ENCODE data around the gene WDR7. TPM values are rescaled to one million over a fixed set of nuclear protein-coding genes. Genes with fewer than 3 reads are reported as not detected.

WDR7 gene
- total and polyA plus RNA-seq, 3 experiments from 2014 or later: 20.5 to 21.9 (median 20.6) TPM

DNA sequence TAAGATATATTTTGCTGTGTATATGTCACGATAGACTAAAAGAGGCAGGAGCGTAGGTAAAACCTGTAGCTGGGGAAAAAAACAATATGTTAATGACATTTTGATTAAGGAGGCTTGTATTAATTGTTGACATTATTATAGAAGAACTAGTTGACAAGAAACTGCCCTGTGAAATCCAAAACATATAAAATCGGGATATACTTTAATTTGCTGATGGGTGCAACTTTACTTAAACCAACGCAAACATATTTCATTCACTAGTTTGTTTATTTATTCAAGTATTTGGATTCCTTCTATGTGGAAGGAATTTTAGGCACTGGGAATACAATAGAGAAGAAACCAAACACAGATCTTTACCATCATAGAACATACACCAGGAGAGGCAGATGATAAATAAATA lies 8.0 kb downstream of the WDR7 start:
- ChIA-PET POLR2A (no interaction called here), CTCF (no interaction called here)
- Mint-ChIP-seq H3K4me1 (peaks cover 39 to 68% (median 63%) of the 10 kb centered on the region in 3 donors), H3K9me3 (no peaks in the 10 kb centered on the region), H3K27ac (no peak overlapping the region), H3K27me3 (no peaks in the 10 kb centered on the region), H3K36me3 (peaks cover 3 to 15% (median 10%) of the 10 kb centered on the region in 3 donors), H3K4me3 (no peak overlapping the region)
- no peak for DNase-seq
- Histone ChIP-seq H3K36me3 (ENCODE audit: insufficient read depth, low read length) (no peaks in the 10 kb centered on the region), H3K4me1 (ENCODE audit: insufficient read depth, low read length) (peaks cover 16% of the 10 kb centered on the region), H3K4me3 (ENCODE audit: low read length) (no peak overlapping the region), H3K27me3 (ENCODE audit: insufficient read depth, low read length, poor library complexity, severe bottlenecking) (no peaks in the 10 kb centered on the region), H3K27ac (ENCODE audit: low read depth, low read length) (no peak overlapping the region), H3K9me3 (ENCODE audit: low read length) (no peaks in the 10 kb centered on the region)

DNA sequence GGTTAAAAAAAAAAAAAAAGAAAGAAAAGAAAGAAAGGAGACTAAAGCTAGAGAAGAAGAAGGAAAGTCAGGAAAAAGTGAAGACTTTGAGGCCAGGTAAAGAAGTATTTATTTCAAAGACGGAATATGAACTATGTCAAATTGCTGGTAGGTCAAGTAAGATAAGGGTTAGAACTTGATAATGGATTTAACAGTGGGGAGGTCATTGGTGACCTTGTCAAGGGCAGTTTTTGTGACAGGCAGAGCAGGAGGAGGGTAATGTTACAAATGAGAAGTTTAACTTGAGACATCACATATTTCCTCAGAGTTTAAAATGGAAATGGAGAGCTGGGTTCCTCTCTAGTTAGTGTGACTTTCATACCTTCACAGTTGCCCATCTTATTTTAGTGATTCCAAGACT lies 9.5 kb downstream of the WDR7 start:
- H3K9me3 ChIP-seq (ENCODE audit: low read length): no peaks in the 10 kb centered on the region
- H3K27me3 ChIP-seq (ENCODE audit: insufficient read depth, low read length, poor library complexity, severe bottlenecking): no peaks in the 10 kb centered on the region
- no peak overlapping the region for H3K27ac ChIP-seq (ENCODE audit: low read depth, low read length)
- Mint-ChIP-seq H3K36me3 (peaks cover 3 to 15% (median 10%) of the 10 kb centered on the region in 3 donors), H3K4me3 (no peak overlapping the region), H3K9me3 (no peaks in the 10 kb centered on the region), H3K27ac (peak overlapping the region in 1 of 8 donors; percentile 68), H3K4me1 (peaks cover 31 to 59% (median 59%) of the 10 kb centered on the region in 3 donors), H3K27me3 (no peaks in the 10 kb centered on the region)
- ChIA-PET CTCF (no interaction called here), POLR2A (no interaction called here)
- peaks cover 4% of the 10 kb centered on the region for H3K4me1 ChIP-seq (ENCODE audit: insufficient read depth, low read length)
- no peak overlapping the region for H3K4me3 ChIP-seq (ENCODE audit: low read length)
- DNase-seq: no peak
- H3K36me3 ChIP-seq (ENCODE audit: insufficient read depth, low read length): no peaks in the 10 kb centered on the region

DNA sequence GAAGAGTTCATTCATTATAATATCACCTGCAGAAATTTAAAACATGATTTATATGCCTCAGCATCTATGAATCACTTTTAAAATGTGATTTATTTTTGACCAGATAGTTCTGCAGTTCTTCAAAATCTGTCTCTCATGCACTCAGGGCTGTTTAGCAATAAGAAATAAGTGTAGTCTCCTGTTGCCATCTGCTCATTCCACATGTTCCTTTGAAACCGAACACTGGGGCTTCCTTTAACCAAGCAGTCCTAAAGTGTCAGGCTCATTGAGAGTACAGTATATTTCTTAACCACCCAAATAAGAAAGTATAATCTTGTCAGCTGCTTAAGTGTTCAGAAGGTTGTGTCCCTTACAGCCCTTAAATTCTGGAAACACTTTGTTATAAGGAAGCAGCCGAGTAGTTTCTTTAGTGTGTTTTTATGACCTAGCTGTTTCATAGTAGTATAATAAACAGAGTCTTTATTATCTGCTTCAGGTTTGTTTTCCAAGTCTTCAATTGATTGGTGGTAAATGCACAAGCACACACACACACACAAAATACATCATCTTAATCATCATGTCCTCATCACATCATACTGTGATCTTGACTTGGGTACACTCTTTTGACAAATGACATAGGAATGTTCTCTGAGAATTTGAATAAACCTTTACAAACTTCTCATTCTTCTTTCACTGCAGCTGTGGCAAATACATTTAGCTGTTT lies 10.4 kb downstream of the WDR7 start:
- no peak overlapping the region for H3K27ac Mint-ChIP-seq
- H3K36me3 ChIP-seq (ENCODE audit: insufficient read depth, low read length): no peaks in the 10 kb centered on the region
- H3K9me3 Mint-ChIP-seq: no peaks in the 10 kb centered on the region
- CTCF ChIA-PET: no interaction called here
- peaks cover 3 to 15% (median 10%) of the 10 kb centered on the region in 3 donors for H3K36me3 Mint-ChIP-seq
- H3K27ac ChIP-seq (ENCODE audit: low read depth, low read length): no peak overlapping the region
- no peak overlapping the region for H3K4me3 ChIP-seq (ENCODE audit: low read length)
- no peak for DNase-seq
- H3K27me3 Mint-ChIP-seq: no peaks in the 10 kb centered on the region
- H3K4me3 Mint-ChIP-seq: peak overlapping the region in 1 of 7 donors; percentile 34
- POLR2A ChIA-PET: no interaction called here
- H3K4me1 ChIP-seq (ENCODE audit: insufficient read depth, low read length): no peaks in the 10 kb centered on the region
- H3K27me3 ChIP-seq (ENCODE audit: insufficient read depth, low read length, poor library complexity, severe bottlenecking): no peaks in the 10 kb centered on the region
- H3K9me3 ChIP-seq (ENCODE audit: low read length): no peaks in the 10 kb centered on the region
- peaks cover 32 to 61% (median 57%) of the 10 kb centered on the region in 3 donors for H3K4me1 Mint-ChIP-seq

DNA sequence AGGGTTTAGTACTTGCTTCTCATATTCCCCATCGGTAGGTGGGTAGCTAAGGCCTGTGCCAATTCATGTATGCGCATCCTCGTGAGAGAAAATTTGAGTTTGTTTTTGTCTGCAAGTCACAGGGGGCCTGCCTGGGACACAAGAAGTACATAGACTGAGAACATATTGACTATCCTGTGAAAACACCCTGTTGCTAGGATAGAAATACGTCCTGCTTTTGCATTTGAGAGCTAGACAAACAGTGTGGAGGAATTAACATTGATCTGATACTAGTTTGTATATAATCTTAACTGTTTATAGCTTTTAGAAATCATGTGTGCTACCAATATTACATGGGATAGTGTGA lies 10.9 kb downstream of the WDR7 start:
- H3K4me3 ChIP-seq (ENCODE audit: low read length): no peak overlapping the region
- Mint-ChIP-seq H3K36me3 (peaks cover 3 to 15% (median 10%) of the 10 kb centered on the region in 3 donors), H3K4me1 (peaks cover 32 to 64% (median 57%) of the 10 kb centered on the region in 3 donors), H3K27ac (peak overlapping the region in 1 of 8 donors; percentile 77), H3K4me3 (peak overlapping the region in 1 of 7 donors; percentile 34), H3K27me3 (no peaks in the 10 kb centered on the region), H3K9me3 (no peaks in the 10 kb centered on the region)
- ChIA-PET POLR2A (no interaction called here), CTCF (no interaction called here)
- no peaks in the 10 kb centered on the region for H3K27me3 ChIP-seq (ENCODE audit: insufficient read depth, low read length, poor library complexity, severe bottlenecking)
- no peak overlapping the region for H3K27ac ChIP-seq (ENCODE audit: low read depth, low read length)
- no peaks in the 10 kb centered on the region for H3K9me3 ChIP-seq (ENCODE audit: low read length)
- H3K4me1 ChIP-seq (ENCODE audit: insufficient read depth, low read length): no peaks in the 10 kb centered on the region
- no peaks in the 10 kb centered on the region for H3K36me3 ChIP-seq (ENCODE audit: insufficient read depth, low read length)
- no peak for DNase-seq

DNA sequence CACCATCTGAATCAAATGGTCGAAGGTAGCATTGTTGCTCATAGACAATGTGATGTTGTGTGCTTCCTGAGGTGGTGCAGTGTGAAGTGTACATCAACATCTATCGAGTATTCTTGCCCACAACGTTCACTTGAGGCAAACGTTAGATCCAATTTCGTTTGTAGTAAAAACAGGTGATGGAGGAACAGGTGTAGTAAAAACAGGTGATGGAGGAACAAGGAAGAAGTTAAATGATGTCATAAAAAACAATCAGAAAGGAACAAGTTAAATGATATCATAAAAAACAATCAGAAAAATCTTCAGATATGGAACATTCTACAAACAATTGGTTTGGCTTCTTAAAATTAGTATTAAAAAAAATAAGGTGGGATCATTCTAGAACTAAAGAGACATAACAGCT lies 11.3 kb downstream of the WDR7 start:
- H3K36me3 Mint-ChIP-seq: peaks cover 3 to 16% (median 10%) of the 10 kb centered on the region in 3 donors
- POLR2A ChIA-PET: no interaction called here
- H3K27ac Mint-ChIP-seq: peak overlapping the region in 1 of 8 donors; percentile 77

DNA sequence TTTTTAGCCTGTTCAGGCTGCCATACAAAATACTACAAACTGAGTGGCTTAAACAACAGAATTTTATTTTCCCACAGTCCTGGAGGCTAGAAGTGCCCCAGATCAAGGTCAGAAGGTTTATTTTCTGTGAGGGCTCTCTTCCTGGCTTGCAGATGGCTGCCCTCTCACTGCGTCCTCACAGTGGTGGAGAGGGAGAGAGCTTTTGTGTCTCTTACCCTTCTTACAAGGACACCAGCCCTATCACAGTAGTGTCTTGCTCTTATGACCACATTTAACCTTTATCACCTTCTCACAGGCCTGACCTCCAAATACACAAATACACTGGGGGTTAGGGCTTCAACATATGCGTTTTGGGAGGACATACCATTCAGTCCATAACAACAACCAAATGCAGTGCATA lies 11.7 kb downstream of the WDR7 start:
- Histone ChIP-seq H3K27ac (ENCODE audit: low read depth, low read length) (no peak overlapping the region), H3K9me3 (ENCODE audit: low read length) (no peaks in the 10 kb centered on the region), H3K27me3 (ENCODE audit: insufficient read depth, low read length, poor library complexity, severe bottlenecking) (no peaks in the 10 kb centered on the region), H3K4me1 (ENCODE audit: insufficient read depth, low read length) (no peaks in the 10 kb centered on the region), H3K4me3 (ENCODE audit: low read length) (no peak overlapping the region), H3K36me3 (ENCODE audit: insufficient read depth, low read length) (no peaks in the 10 kb centered on the region)
- no peak for DNase-seq
- ChIA-PET POLR2A (no interaction called here), CTCF (no interaction called here)
- H3K36me3 Mint-ChIP-seq: peaks cover 3 to 16% (median 9%) of the 10 kb centered on the region in 3 donors
- H3K4me1 Mint-ChIP-seq: peaks cover 40 to 73% (median 64%) of the 10 kb centered on the region in 3 donors
- H3K27ac Mint-ChIP-seq: no peak overlapping the region
- H3K9me3 Mint-ChIP-seq: no peaks in the 10 kb centered on the region
- no peak overlapping the region for H3K4me3 Mint-ChIP-seq
- no peaks in the 10 kb centered on the region for H3K27me3 Mint-ChIP-seq

More for the DNA sequence above, 11.3 kb downstream of the WDR7 start:
- Mint-ChIP-seq H3K9me3 (no peaks in the 10 kb centered on the region), H3K4me3 (no peak overlapping the region), H3K4me1 (peaks cover 37 to 69% (median 60%) of the 10 kb centered on the region in 3 donors), H3K27me3 (no peaks in the 10 kb centered on the region)
- no peak overlapping the region for H3K27ac ChIP-seq (ENCODE audit: low read depth, low read length)
- H3K4me1 ChIP-seq (ENCODE audit: insufficient read depth, low read length): no peaks in the 10 kb centered on the region
- H3K4me3 ChIP-seq (ENCODE audit: low read length): no peak overlapping the region
- CTCF ChIA-PET: no interaction called here
- no peak for DNase-seq
- no peaks in the 10 kb centered on the region for H3K36me3 ChIP-seq (ENCODE audit: insufficient read depth, low read length)
- no peaks in the 10 kb centered on the region for H3K27me3 ChIP-seq (ENCODE audit: insufficient read depth, low read length, poor library complexity, severe bottlenecking)
- no peaks in the 10 kb centered on the region for H3K9me3 ChIP-seq (ENCODE audit: low read length)

DNA sequence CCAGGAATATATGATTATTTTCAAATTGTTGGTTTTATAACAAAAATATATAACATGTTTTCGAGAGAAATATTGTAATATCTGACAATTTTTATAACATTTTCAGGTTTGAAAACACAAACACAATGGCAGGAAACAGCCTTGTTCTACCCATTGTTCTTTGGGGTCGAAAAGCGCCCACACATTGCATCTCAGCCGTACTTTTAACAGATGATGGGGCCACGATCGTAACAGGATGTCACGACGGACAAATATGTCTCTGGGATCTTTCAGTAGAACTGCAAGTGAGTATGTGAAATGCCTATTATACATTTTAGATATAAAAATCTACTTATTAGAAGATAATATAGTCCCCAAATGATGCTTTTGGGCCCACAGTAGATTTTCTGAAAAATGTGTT lies 21.2 kb downstream of the WDR7 start:
- Histone ChIP-seq H3K4me3 (ENCODE audit: low read length) (no peak overlapping the region), H3K4me1 (ENCODE audit: insufficient read depth, low read length) (no peaks in the 10 kb centered on the region), H3K9me3 (ENCODE audit: low read length) (no peaks in the 10 kb centered on the region), H3K27ac (ENCODE audit: low read depth, low read length) (no peak overlapping the region), H3K36me3 (ENCODE audit: insufficient read depth, low read length) (no peaks in the 10 kb centered on the region), H3K27me3 (ENCODE audit: insufficient read depth, low read length, poor library complexity, severe bottlenecking) (no peaks in the 10 kb centered on the region)
- peaks cover 8 to 30% (median 9%) of the 10 kb centered on the region in 3 donors for H3K36me3 Mint-ChIP-seq
- no peaks in the 10 kb centered on the region for H3K9me3 Mint-ChIP-seq
- peaks cover 34 to 51% (median 46%) of the 10 kb centered on the region in 3 donors for H3K4me1 Mint-ChIP-seq
- H3K4me3 Mint-ChIP-seq: no peak overlapping the region
- ChIA-PET POLR2A (no interaction called here), CTCF (no interaction called here)
- no peak overlapping the region for H3K27ac Mint-ChIP-seq
- DNase-seq: no peak
- H3K27me3 Mint-ChIP-seq: no peaks in the 10 kb centered on the region

DNA sequence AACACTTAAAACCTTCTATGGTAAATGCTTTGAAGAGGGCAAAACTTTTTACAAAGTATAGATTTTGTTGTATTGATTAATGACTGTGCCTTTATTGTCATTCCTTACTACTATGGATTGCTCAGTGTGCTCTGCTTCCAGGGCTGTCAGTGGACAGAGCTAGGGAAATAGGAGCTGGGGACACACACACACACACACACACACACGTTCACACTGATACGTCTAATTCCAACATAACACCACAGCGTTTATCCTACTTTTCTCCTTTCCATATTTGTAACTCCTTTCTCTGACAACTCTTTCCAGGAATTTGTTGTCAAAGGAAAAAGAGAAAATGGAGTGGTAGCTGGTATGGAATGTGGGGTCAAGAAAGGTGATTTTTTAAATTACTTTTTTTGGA lies 21.8 kb downstream of the WDR7 start:
- H3K9me3 ChIP-seq (ENCODE audit: low read length): no peaks in the 10 kb centered on the region
- no peak overlapping the region for H3K4me3 Mint-ChIP-seq
- ChIA-PET CTCF (no interaction called here), POLR2A (no interaction called here)
- H3K4me1 ChIP-seq (ENCODE audit: insufficient read depth, low read length): no peaks in the 10 kb centered on the region
- no peak overlapping the region for H3K27ac Mint-ChIP-seq
- peaks cover 30 to 46% (median 45%) of the 10 kb centered on the region in 3 donors for H3K4me1 Mint-ChIP-seq
- DNase-seq: no peak
- H3K9me3 Mint-ChIP-seq: no peaks in the 10 kb centered on the region
- H3K27me3 ChIP-seq (ENCODE audit: insufficient read depth, low read length, poor library complexity, severe bottlenecking): no peaks in the 10 kb centered on the region
- no peaks in the 10 kb centered on the region for H3K27me3 Mint-ChIP-seq
- no peak overlapping the region for H3K4me3 ChIP-seq (ENCODE audit: low read length)
- no peaks in the 10 kb centered on the region for H3K36me3 ChIP-seq (ENCODE audit: insufficient read depth, low read length)
- H3K36me3 Mint-ChIP-seq: peaks cover 10 to 36% (median 13%) of the 10 kb centered on the region in 3 donors
- no peak overlapping the region for H3K27ac ChIP-seq (ENCODE audit: low read depth, low read length)
